GM19240 (cell line): ENCODE results near the gene KCNIP1.

Experiments
- DNase-seq: peaks from one replicate; pipeline ENCODE4 v3.0.0; 2011; ENCODE audit warnings: low spot score; ENCODE audit not compliant: insufficient read length

KCNIP1 gene

GRCh38 chr5:170590566-170590965 lies 86.7 kb downstream of the KCNIP1 start:
- DNase-seq = no peak

DNA sequence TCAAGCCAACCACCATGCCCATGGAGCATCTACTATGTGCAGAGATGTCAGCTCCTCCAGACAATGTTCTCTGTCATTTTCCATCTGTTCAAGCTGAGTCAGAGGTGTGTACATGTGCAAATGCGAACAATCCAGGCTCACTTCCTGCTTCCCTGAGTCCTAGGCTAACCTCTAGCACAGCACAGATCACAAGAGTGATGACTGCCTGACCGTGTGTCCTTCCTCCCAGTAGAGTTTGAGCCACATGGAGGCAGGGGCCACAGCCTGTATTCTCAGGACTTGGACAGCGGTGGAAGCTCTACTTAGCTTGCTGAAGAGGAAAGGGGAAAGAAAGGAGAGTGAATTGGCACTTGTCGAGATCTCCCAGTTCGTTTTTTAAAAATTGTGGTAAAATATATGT lies 87.2 kb downstream of the KCNIP1 start:
- DNase-seq = no peak

- no peak for DNase-seq
These were observed 92.7 kb downstream of the KCNIP1 start for GRCh38 chr5:170596482-170597044.

DNA sequence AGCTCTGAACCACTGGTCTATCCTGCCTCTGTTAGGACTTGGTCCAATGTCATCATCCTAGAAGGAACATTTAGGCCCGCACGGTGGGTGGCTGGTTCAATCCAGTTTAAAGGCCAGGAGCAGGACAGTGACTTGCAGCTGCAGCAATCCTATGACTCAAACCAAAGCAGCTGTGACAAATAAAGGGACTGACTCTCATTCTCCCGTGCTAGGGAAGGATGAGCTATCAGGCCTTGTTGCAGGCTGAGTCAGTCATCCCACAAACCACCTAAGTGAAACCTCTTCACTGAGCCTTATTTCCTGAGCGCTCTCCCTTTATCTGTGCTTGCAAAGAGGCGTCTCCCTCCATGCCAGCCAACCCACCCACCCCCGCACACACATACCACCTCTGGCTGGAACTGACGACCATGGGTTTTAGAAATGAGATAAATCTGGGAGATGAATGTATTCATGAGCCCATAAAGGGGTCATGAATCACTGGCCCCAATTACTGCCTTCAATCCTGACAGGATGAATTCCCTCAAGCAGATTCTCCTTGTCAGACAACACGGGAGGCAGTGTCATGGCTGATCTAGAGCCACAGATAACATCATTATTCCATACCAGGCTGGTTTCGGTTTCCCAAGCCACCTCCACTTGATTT lies 93.4 kb downstream of the KCNIP1 start:
- no peak for DNase-seq

- DNase-seq = no peak
These were observed 94.1 kb downstream of the KCNIP1 start for GRCh38 chr5:170597872-170598271.

DNA sequence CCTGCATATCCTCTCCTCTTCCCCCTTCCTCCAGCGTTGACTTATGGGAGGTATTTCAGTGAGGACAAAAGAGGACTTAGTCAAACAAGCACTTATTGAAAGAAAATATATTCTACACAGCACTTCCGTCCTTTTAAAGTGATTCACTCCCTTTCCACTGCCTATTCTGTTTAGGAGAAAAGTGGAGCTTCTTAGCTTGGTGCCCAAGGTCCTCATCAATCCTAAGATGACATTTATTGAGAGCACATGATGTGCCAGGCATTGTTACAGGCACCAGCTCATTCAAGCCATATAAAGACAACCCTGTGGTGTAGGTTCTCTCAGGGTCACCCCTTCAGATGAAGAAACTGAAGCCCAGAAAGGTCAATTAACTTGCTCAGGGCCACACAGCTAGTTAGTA lies 95.9 kb downstream of the KCNIP1 start:
- DNase-seq = no peak

DNA sequence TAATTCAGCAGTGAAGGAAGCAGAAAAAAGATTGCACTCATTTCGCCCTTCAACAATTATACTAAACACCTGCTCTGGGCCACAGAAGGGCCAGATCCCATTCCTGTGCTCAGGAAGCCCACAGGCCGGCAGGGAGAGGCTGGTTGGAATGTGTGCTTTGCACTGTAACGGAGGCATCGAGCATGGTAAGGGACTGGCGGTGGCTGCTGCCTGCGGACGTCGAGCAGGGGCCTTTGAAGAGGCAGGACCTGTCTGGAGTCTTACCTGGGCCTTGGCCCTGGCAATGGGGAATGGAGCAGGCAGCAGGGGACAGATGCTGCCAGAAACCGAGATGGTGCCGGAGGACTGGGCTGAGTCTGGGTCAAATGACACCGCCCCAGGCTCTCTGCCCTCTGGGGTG lies 97.8 kb downstream of the KCNIP1 start:
- DNase-seq = no peak

DNA sequence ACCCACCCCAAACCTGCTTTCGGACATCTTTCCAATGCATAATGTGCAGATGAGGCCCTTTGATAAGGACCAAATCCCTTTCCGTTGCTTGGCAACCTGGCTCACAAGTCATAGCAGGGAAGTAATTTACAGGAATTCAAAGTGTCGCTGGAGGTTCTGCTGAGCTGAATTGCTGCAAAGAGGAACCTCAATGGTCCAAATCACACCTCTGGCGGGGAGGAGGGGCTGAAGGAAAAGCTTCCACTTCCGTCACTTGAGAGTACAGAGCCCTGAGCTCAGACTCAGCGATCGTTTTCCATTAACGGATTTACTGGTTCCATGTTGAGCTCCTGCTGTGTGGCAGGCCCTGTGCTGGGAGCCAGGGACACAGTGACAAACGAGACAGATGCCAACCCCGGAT lies 99.3 kb downstream of the KCNIP1 start:
- no peak for DNase-seq

- peak; percentile 56 for DNase-seq
These were observed 100.1 kb downstream of the KCNIP1 start for GRCh38 chr5:170603578-170604565.

DNA sequence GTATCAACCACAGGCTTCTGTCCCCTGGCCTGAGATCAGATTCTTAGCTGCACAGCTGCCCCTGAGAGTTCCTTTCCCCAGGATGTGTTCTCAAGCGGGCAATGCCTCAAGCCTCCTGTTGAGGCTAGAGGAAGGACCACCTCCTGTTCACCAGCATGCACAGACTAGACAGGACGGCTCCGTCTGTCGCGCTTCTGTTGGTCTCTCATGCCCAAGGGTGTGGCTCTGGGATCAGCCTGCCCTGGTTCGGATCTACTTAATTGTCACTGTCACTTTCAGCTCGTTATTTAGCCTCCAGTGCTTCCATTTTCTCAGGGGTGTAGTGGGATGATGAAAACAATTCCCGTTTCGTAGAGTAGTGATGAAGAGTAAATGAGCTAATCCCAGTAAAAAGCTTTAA lies 103.1 kb downstream of the KCNIP1 start:
- DNase-seq = no peak

DNA sequence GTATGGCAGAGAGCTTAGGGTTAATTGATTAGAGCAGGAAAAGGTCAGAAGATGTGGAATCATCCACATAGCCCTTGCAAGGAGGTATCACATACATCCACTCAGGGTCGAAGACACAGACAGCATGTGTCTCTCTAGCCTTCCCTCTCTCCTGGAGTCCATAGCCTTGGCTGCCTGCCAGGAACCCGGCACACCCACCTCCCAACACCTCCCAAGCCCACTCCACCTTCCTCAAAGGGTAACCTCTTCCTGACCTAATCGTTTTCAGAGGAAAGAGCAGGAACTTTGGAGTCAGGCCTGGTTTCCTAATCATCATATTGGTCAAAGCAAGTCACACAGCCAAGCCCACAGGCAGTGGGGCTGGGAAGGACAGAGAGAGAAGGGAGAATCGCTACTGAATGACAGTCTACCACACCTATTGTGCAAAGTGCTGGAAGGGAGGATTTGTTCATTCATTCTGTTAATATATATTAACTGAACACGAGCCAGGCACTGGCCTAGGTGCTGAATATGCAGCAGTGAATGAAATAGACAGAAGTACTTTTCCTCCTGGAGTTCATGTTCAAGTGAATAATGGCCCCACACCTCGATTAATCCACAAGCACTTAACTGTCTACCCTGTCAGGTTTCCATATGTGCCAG lies 107.8 kb downstream of the KCNIP1 start:
- DNase-seq = no peak

DNA sequence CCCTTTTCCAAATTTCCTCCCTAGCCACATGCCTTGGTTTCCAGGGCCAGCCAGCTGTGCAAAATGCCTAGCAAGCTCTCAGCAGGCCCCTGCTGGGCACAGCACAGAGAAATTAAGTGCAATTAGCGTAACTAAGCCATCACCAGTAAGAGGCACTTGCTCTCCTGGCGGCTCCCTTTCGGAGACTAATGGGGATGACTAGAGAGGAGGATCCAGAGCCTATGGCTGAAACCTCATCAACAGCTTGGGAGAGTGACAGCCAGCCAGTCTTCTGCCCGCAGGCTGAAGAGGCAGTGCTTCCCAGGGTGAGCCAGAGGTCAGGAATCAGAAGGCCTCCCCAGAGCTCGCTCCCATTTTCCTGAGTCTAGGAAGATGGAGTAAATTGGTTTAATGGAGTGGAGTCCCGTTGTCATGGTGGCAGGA lies 108.4 kb downstream of the KCNIP1 start:
- DNase-seq = no peak

GRCh38 chr5:170614065-170614490 lies 110.3 kb downstream of the KCNIP1 start:
- DNase-seq = no peak

GRCh38 chr5:170614720-170615119 lies 110.9 kb downstream of the KCNIP1 start:
- DNase-seq = no peak

DNA sequence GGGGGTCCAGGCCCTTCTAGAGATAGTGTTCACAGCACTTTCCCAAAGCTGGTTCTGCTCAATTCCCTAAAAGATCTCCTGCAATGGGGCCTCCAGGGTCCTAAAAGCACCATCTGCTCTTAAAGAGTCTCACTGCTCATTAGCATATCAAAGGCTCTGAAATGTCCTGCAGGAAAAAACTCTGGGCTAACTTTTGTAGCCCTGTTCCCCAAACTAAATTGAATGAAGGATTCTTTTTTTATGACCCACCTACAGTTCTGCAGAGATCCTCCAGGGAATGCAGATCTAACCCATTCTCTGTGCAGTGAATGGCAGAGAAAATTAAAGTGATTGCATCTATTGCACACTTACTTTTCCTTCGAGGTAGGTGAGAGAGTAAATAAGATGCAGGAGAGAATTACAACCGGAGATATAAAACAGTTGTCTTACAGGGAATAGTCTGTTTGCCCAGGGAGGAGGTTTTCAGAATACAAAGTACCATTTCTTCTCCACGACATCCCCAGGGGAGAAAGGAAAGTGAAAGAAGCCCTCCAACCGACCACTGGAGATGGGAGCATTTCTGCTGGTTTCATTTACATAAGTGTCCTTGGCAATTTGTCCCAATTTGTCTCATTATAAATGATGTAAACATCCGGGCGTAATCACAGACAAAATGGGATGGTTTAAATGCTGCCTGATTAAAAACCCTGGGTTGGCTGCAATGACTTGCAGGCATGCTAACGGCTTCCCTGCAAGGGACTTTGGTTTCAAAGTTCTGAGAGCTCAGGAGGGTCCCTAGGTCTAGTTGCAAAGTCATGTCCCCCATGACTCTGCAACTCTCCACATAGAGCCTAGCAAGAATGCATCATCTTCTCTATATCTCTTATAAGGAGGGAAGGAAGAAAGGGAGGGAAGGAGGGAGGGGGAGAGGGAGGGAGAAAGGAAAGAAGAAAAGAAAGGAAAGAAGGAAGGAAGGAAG lies 114.0 kb downstream of the KCNIP1 start:
- DNase-seq = no peak

- DNase-seq = no peak
These were observed 116.0 kb downstream of the KCNIP1 start for GRCh38 chr5:170619869-170620268.

- no peak for DNase-seq
These were observed 119.1 kb downstream of the KCNIP1 start for GRCh38 chr5:170622933-170623332.

GRCh38 chr5:170623576-170624181 lies 119.9 kb downstream of the KCNIP1 start:
- no peak for DNase-seq

- DNase-seq = no peak
These were observed 121.7 kb downstream of the KCNIP1 start for GRCh38 chr5:170625221-170626165.
